CD4-positive, alpha-beta T cell treated with Interferon alpha-2 for 1 hour (primary cell): Measurements from ENCODE around the gene KLF14.
"Not testable (repeated sequence)": the region's sequence is repeated elsewhere in the genome, so short reads cannot be mapped to it uniquely, and the experiment has no call there.

ENCODE experiments used
- DNase-seq, 2 donors: peaks; one replicate each; pipeline ENCODE4 v3.0.0-alpha.2; 2020 to 2022

KLF14 gene

GRCh38 chr7:130733931-130734814, at the start of gene KLF14:
KLF14 (minus strand) TSS chr7:130734207; CDS start chr7:130734033, 174 bp downstream.
- peak in 1 of 2 donors; percentile 23 for DNase-seq

GRCh38 chr7:130781346-130781745, 47.3 kb upstream of the KLF14 start:
- DNase-seq, result no peak

GRCh38 chr7:130777426-130777825, 43.4 kb upstream of the KLF14 start:
- DNase-seq, result no peak

GRCh38 chr7:130772456-130772855, 38.4 kb upstream of the KLF14 start:
- not testable (repeated sequence) for DNase-seq

GRCh38 chr7:130768854-130769253, 34.8 kb upstream of the KLF14 start:
- DNase-seq, result no peak

GRCh38 chr7:130764569-130764968, 30.6 kb upstream of the KLF14 start:
- not testable (repeated sequence) for DNase-seq

- peak in 1 of 2 donors; percentile 44 for DNase-seq
These were observed 24.5 kb upstream of the KLF14 start for GRCh38 chr7:130758429-130759056.

- no peak for DNase-seq
These were observed 22.3 kb upstream of the KLF14 start for GRCh38 chr7:130756316-130756715.

GRCh38 chr7:130752424-130752823, 18.4 kb upstream of the KLF14 start:
- no peak for DNase-seq

GRCh38 chr7:130750755-130751154, 16.7 kb upstream of the KLF14 start:
- no peak for DNase-seq

GRCh38 chr7:130748531-130749389, 14.8 kb upstream of the KLF14 start:
- DNase-seq, result no peak

GRCh38 chr7:130741331-130741995, 7.5 kb upstream of the KLF14 start:
- DNase-seq, result no peak

GRCh38 chr7:130740606-130741005, 6.6 kb upstream of the KLF14 start:
- DNase-seq, result no peak

- DNase-seq, result no peak
These were observed 2.4 kb upstream of the KLF14 start for GRCh38 chr7:130736298-130736900.

- no peak for DNase-seq
These were observed 1.1 kb upstream of the KLF14 start for GRCh38 chr7:130734815-130735716.

GRCh38 chr7:130732980-130733930, 752 bp downstream of the KLF14 start:
- DNase-seq, result peak; percentile 22 to 24

GRCh38 chr7:130723784-130724183, 10.2 kb downstream of the KLF14 start:
- no peak for DNase-seq

GRCh38 chr7:130721486-130722277, 12.3 kb downstream of the KLF14 start:
- DNase-seq, result no peak

- no peak for DNase-seq
These were observed 14.5 kb downstream of the KLF14 start for GRCh38 chr7:130719541-130719940.
